DND-41 (cell line): Measurements from ENCODE around the gene LYPD6B.

ENCODE experiments used
- CTCF ChIP-seq: IDR thresholded peaks from 2 replicates; pipeline ENCODE4 v1.5.1; 2012; ENCODE audit warnings: borderline replicate concordance, low read length, moderate library complexity, mild to moderate bottlenecking; ENCODE audit not compliant: poor library complexity, severe bottlenecking; ENCODE audit errors: extremely low read depth
- EZH2 ChIP-seq: IDR thresholded peaks from 3 replicates; pipeline ENCODE4 v1.6.1; 2012; ENCODE audit warnings: borderline replicate concordance, low read depth, mild to moderate bottlenecking, moderate library complexity, low read length, inconsistent platforms; ENCODE audit not compliant: severe bottlenecking

GRCh38 chr2:149028377-149028776 is 10.1 kb upstream of the LYPD6B start:
- TF ChIP-seq CTCF (no peak), EZH2 (no peak)
